DMS53 treated with DMSO at 0.1 percent for 48 hours (cell line): ENCODE measurements around the gene EGFL8.
"Not testable (repeated sequence)": the region's sequence is repeated elsewhere in the genome, so short reads cannot be mapped to it uniquely, and the experiment has no call there.

ENCODE experiments used
- DNase-seq: peaks from one replicate; lab custom pipeline; 2025; ENCODE audit not compliant: unreplicated experiment; lab: John Stamatoyannopoulos, UW

EGFL8 gene

DNA sequence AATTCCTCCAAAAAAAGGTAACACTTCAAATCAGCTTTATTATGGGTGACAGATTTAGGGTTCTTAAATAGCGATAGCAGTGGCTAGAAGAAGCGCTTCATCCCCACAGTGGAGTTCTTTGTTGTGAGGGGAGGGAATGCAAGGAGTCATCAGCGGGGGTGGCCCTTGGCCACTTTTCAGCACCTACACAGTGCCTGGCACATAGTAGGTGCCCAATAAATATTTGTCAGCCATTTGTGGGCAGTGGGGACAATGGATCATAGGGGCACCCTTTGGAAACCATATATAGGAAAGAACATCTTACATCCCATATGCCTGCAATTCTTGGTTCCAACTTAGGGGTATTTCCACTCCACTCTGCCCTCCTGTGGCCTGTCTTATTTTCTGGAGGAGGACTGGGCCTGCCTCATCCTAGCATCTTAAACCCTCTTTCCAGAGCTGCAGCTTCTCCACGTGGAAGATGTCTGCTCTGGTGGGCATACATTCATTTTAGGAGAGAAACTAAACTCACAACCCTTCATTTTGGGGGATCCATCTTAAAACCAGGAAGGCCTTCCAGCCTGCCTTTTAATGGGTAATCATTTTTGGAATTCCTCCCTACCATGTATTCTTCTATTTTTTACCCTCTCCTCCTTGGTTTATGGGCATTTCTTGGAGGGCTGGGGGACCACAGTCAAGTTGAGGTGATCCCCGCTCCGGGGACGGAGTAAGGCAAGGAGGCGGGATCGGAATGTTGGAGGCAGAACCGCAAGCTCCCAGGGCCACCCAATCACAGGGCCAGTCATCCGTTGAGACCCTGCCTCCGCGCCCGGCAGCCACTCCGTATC lies 30.6 kb downstream of the EGFL8 start:
- DNase-seq, result peak; percentile 22

DNA sequence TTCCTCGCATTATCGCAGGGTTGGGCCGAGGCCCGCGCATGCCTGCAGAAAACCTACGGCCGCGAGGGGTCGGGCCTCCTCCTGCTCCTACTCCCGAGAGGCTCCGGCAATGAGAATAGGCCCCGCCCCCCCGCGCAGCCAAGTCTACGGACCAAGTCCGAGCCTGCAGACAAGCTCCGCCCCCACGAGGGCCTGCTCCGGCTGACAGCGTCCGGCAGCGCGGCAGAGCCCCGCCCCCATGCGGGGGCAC lies 31.2 kb downstream of the EGFL8 start:
- DNase-seq, result peak; percentile 99

GRCh38 chr6:32195902-32196681 lies 31.7 kb downstream of the EGFL8 start:
- no peak for DNase-seq

DNA sequence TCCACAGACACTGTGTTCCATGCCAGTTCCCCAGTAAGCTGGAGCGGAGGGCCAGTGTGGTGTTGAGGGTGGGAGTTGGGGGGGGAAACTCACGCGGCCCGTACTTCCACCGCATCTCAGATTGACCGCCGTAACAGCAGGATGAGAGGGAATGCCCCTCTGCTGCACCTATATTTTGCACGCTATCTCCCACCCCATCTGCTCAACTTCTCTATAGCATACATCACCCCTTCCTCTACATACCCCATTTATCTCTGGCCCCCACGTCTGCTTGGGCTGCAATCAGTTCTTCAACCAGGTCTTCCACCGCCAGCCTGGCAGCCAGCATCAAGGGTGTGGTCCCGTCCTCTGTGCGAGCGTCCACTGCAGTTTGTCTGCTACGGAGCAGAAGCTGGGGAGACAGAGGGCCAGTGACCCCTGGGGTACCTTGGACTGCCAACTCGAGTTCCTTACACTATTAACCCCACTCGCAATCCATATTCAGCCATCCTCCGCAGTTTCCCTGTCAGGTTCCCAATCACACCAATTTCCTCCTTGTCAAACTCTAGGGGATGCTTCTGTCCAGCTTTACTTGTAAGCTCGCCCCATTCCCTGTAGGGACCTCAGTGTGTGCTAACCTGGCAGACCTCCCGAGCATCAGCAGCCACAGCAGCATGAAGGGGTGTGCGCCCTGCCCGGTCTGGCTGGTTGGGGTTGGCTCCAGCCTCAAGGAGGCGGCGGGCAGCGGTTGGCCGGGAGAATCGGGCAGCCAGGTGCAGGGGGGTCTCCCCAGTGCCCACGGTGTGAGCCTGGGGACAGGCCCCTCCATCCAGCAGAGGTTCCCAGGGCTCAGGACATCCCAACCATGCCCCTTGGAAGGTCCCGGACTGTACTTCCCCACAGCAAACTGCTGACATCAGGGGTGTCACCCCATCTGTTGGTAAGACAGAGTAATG lies 32.6 kb downstream of the EGFL8 start:
- no peak for DNase-seq

DNA sequence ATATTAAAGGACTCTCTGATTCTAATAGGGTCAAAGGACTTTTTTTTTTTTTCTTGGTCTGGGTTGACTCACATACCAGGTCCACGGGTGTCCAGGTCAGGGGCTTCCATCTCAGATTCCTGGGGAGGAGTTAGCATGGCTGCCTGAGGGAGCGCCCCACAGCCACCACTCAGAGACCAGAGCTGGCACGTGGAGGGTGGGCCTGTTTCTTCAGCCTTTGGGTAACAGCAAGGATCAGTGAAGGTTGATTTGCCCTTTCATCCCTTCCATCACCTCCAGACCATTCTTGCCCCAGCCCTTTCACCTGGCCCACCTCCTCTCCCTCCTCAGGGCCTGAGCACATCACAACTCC lies 33.9 kb downstream of the EGFL8 start:
- DNase-seq, result no peak

DNA sequence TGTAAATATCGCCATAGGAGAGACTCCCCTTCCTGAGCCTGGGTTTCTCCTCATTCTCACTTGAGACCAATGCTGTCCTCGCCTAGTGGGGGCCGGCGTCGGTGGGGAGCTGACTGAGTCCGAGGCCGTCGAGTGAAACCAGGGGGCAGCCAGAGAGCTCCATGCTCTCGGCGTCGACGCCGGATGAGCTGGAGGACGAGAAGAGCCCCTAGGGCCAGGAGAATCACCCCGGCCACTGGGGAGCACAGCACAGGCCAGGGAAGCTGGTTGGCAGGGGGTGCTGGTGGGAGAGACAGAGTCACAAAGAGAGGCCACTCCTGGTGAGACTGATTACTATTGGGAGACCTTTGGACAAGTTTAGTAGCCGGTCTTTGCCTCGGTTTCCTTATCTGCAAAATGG lies 34.5 kb downstream of the EGFL8 start:
- DNase-seq, result no peak

DNA sequence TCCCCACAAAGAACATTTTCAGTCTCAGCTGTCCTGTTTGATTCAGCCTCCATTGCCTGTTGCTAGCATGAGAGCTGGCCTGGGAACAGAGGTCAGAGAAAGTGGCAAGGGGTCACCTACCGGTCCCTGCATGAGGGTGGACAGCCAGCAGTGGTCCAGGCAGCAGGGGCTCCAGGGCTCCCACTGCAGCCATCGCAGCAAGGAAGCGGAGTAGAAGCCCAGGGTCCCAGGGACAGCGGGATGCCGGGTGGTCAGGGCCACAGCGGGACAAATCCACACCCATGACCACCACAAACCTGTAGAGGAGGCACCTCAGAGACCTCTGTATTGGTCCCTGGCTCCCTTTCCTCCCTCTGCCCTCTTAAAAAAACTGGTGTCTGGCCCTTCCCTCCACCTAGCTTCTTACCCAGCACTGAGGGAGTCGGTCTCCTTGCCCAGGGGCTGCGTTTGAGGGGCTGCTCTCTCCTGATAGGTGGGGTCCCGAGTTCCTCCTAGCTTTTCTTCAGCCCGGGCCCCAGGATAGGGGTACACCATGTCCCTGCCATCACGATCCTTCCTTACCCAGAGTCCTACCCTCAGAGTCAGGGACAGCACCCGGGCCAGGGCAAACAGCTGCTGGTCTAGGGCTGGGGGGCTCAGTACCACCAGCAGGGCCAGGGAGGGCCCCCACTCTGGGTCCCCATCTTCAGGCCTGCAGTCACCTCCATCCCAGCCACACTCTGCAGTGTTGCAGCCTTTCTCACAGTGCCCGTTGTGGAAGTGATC lies 36.5 kb downstream of the EGFL8 start:
- no peak for DNase-seq

- DNase-seq, result no peak
Measured at GRCh38 chr6:32202186-32202585, 37.8 kb downstream of the EGFL8 start.

DNA sequence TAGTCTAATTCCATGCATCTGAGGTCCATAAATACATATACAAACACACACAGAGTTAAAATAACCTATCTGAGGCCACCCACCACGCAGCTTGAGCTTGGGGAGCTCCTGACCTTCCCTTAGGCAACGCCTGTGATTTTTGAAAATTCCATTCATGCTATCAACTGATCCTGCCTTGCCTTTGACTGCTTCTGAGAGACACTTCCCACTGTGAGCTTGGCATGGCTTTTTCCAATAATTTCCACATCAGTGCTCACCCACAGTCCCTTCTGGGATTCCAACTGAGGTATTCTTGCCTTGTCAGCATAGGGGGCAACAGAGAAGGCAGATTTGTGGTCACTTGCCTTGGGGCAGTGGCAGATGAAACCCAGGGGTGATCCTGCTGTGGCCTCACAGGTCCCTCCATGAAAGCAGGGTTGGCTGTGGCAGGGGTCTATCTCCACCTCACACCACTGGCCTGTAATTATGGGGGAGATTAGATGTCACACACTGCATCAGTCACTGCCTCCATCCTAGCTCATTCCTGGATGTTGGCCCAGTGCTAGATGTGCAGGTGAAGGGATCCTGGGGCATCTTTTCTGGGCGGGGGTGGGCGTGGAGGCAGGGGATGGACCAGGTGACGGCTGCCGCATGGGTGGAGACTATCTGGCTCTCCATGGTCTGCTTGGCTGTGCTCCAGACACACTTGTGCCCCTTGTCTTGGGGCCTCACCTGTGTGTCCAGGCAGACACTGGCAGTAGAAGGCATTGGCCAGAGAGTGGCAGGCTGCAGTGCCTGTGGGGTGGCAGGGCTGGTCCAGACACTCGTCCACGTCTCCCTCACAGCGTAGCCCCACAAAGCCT lies 39.3 kb downstream of the EGFL8 start:
- DNase-seq, result no peak

- DNase-seq, result no peak
Measured at GRCh38 chr6:32204268-32204715, 39.9 kb downstream of the EGFL8 start.

- DNase-seq, result no peak
Measured at GRCh38 chr6:32208996-32209395, 44.6 kb downstream of the EGFL8 start.

DNA sequence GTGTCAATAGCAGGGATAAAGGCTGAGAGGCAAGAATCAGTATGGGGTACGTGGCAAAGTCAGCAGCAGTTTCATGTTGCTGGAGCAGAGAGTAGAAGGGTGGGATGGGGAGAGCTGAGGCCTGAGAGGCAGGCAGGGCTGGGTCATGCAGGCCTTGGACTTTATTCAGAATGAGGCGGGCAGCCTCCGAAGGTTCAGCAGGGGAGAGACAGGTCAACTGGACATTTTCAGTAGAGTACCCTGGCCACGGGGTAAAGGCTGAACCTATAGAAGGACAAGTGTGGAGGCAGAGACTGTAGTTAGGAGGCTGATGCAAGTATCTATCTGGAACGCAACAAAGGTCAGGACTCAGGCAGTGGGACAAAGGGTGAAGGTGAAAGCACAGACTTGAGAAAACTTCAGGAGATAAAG lies 45.8 kb downstream of the EGFL8 start:
- no peak for DNase-seq

- not testable (repeated sequence) for DNase-seq
Measured at GRCh38 chr6:32211432-32211831, 47.0 kb downstream of the EGFL8 start.

DNA sequence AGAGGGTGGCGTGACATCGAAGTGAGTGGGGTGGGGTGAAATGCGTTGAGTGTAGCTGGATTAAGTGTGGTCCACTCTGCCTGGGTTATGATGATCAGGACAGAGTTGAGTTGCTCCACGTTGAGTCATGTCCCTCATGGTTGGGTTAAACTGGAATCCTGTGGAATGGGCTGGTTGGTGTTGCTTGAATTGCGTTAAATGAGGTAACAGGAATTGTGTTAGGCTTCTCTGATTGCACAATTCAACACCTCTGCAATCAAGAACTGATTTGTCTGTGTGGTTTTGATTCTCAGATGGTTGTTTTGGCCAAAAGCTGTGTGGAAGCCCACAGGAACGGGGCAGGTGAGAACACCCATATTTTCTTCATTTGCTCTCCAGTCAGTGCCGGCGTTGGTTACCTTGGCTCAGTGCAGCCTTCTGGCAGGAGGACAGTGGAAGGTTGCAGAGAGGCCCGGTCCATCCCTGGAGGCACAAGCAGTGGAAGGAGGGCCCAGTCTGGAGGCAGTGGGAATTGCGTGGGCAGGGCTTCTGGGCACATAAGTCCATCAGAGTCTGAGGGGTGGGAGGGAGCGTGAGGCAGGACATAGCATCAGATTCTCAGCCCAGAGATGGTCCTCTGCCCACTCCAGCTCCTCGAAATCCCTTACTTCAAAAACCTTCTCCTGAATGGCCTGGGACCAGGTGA lies 47.8 kb downstream of the EGFL8 start:
- DNase-seq, result no peak

DNA sequence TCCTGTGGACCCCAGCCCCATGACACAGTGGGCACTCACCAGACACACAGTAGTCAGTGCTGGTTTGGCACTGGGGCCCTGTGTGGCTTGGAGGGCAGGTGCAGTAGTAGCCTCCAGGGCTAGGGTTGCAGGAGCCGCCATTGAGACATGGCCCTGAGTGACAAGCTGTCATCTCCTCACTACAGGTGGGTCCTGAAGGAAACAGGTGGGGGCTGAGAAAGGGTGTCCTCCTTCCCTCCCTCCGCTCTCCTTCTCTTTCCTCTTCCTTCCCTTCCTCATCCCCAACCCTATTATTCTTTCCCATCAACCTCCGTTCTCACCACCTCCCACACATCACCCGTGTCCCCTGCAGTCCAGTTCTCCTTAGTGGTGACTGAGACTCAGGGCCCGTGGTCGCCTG lies 49.3 kb downstream of the EGFL8 start:
- no peak for DNase-seq

- no peak for DNase-seq
Measured at GRCh38 chr6:32214126-32214525, 49.7 kb downstream of the EGFL8 start.

DNA sequence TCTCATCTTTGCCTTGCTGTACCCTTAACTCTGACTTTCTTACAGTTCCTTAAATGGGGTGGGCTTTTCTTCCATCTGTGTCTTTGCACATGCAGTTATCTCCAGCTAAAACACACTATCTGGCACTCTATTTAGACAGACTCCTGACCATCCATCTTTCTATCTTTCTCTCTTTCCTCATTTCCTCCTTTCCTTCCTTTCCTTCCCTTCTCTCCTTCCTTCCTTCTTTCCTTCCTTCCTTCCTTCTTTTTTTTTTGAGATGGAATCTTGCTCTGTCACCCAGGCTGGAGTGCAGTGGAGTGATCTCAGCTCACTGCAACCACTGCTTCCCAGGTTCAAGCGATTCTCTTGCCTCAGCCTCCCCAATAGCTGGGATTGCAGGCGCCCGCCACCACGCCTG lies 51.2 kb downstream of the EGFL8 start:
- no peak for DNase-seq

GRCh38 chr6:32216285-32216684 lies 51.9 kb downstream of the EGFL8 start:
- no peak for DNase-seq

- DNase-seq, result no peak
Measured at GRCh38 chr6:32216998-32217397, 52.6 kb downstream of the EGFL8 start.
